HG03095 (cell line): ENCODE results near the gene DTNA.

Experiments
- ATAC-seq: cut with Tn5 transposase; IDR thresholded peaks from one replicate; pipeline ENCODE4 v1.9.1; 2021; ENCODE audit warnings: moderate library complexity; ENCODE audit not compliant: unreplicated experiment

Gene DTNA

GRCh38 chr18:34805103-34805877, 95.2 kb downstream of the DTNA start:
- ATAC-seq, result no peak

GRCh38 chr18:34805878-34806351, 95.8 kb downstream of the DTNA start:
- no peak for ATAC-seq

GRCh38 chr18:34806527-34806926, 96.4 kb downstream of the DTNA start:
- ATAC-seq, result no peak

GRCh38 chr18:34807106-34807796, 97.2 kb downstream of the DTNA start:
- no peak for ATAC-seq

- no peak for ATAC-seq
Measured at GRCh38 chr18:34808389-34808788, 98.3 kb downstream of the DTNA start.

GRCh38 chr18:34809451-34810072, 99.5 kb downstream of the DTNA start:
- no peak for ATAC-seq

GRCh38 chr18:34816183-34816582, 106.1 kb downstream of the DTNA start:
- no peak for ATAC-seq

- ATAC-seq, result no peak
Measured at GRCh38 chr18:34817636-34818035, 107.5 kb downstream of the DTNA start.

GRCh38 chr18:34818064-34818463, 108.0 kb downstream of the DTNA start:
- ATAC-seq, result no peak

GRCh38 chr18:34820360-34821065, 110.4 kb downstream of the DTNA start:
- no peak for ATAC-seq

- no peak for ATAC-seq
Measured at GRCh38 chr18:34821669-34822210, 111.6 kb downstream of the DTNA start.

GRCh38 chr18:34828093-34828492, 118.0 kb downstream of the DTNA start:
- ATAC-seq, result no peak

GRCh38 chr18:34834897-34835296, 124.8 kb downstream of the DTNA start:
- no peak for ATAC-seq

- ATAC-seq, result no peak
Measured at GRCh38 chr18:34835466-34835865, 125.4 kb downstream of the DTNA start.

- ATAC-seq, result no peak
Measured at GRCh38 chr18:34837769-34838272, 127.7 kb downstream of the DTNA start.

GRCh38 chr18:34838669-34839068, 128.6 kb downstream of the DTNA start:
- no peak for ATAC-seq

- no peak for ATAC-seq
Measured at GRCh38 chr18:34840256-34840826, 130.2 kb downstream of the DTNA start.

- no peak for ATAC-seq
Measured at GRCh38 chr18:34841891-34842290, 131.8 kb downstream of the DTNA start.

- ATAC-seq, result no peak
Measured at GRCh38 chr18:34844072-34844471, 134.0 kb downstream of the DTNA start.

GRCh38 chr18:34844732-34845459, 134.8 kb downstream of the DTNA start:
- ATAC-seq, result no peak
